Measurements from ENCODE around the gene HOXD11.

Gene HOXD11

GRCh38 chr2:176106581-176107539, at the start of gene HOXD11:
Gene HOXD11 (plus strand): TSS chr2:176107280. CDS start chr2:176107356, 76 bp downstream.
- DNase-seq: no peak

DNA sequence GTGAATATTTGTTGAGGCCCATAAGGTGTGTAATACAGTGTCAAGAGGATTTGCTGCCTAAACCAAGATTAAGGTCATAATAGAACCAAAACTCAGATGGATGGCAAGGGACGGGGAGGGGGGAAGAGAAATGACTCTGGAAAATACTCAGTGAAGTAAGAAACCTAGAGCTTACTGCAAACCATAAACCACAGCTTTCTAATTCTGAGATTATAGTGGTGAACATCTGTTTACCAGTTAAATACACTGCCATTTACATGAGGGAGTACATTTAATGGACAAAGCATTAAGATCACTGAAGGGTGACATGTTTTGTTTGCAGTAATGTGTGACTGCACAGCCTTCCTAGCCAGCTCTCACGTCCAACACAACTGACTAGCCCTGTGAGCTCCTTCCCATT, 43.1 kb upstream of the HOXD11 start:
- no peak for DNase-seq

DNA sequence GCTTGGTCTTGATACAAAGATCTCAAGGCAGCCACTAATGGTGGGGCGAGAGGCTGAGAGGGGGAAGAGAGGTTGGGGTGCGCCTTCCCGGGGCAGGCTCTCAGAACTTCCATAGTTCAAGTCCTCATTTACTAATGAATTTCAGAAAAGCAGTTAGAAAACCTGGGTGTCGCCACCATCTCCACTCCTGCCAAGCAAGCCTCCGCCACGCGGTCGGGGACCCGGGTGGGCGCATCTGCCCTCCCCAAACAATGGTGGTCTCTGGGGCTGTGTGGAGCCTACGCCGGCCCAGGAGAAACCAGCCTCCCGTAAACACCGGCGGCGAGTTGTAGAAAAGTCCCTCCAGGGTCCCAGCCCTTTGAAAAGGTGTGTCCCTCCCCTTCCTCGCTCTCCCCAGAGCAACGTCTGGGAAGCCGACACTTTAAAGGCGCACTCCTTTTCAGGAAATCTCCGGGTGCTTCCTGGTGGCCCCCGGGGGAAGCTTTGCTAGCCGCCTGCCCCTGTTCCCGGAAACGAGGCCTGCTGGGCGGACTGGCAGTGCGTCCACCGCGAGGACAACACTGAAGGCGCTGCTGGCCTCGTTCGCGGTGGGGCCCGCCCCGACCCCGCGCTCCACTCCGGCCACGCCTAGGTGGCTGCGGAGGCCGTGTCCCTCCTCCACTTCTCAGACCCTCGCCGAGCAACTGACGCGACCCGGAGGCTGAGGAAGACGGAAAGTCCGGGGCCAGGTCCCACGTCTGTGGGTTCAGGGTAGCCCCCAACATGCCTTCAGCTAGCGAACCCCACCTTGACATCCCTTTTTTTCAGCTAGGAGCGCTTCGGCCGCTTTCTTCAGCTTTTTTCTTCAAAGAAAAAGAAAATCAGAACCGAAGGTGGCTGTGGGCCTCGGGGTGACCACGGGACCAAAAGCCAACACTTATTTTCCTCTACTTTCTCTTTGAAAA, 40.2 kb upstream of the HOXD11 start:
- DNase-seq: no peak

GRCh38 chr2:176067589-176068418, 39.3 kb upstream of the HOXD11 start:
- DNase-seq: no peak

DNA sequence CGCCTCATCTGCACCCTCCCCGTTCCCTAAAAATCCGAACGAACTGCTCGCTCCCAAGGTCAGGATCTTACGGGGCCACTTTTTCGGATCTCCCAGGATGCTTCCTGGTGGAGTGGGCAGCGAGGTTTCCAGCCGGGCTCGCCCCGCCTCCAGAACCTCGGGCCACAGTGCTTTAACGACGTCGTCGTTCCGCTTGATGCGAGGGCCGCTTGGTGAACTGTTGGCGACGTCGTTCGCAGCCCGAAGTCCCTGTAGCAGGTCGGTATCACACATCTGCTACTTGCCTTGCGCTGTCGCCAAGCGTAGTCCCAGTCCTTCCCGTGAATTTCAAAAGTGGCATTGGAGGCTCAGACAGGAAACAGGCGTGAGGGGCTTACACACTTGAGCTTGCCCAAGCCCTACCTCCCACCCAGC, 38.7 kb upstream of the HOXD11 start:
- no peak for DNase-seq

DNA sequence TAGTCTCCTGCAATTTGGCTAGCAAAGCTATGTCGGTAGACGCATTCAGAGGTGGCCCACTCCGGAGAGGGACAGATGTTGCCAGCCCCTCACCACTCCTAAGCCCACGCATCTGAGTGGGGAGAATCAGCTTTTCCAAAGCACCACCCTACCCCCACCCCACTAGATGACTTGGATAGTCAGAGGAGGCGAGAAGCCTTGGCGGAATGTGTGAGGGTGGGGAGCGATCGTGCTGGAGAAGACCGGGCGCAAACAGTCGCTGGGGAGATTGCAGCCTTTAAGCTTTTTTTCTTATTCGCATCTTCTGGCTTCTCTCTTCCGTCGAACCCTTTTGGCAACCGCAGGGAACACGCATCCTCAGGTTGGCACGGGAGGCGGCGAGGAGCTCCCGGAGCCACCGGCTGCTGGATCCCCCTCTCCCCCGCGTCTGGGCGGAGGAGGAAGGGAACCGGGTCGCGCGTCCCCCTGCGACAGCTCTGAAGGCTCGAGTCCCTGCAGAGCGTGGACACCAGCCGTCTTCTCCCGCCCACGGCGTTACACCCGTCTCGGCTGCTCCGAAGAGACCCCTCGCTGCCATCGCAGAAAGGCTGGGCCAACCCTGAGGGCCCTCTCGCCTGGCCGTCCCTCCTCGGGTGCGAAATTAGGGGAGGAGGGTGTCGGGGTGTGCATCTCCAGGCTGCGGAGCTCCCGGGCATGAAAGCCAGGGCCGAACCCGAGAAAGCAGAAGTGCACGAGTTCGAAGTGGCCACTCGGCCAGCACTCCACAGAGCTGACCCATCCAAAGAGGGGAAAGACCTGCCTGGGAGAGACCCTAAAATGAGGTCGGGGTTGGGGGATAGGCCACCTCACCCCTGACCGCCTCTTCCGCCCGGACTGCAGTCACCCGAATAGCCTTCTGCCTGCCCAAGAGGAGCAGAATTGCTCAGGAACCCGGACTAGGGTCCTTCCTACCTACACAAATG, 35.5 kb upstream of the HOXD11 start:
- DNase-seq: no peak

DNA sequence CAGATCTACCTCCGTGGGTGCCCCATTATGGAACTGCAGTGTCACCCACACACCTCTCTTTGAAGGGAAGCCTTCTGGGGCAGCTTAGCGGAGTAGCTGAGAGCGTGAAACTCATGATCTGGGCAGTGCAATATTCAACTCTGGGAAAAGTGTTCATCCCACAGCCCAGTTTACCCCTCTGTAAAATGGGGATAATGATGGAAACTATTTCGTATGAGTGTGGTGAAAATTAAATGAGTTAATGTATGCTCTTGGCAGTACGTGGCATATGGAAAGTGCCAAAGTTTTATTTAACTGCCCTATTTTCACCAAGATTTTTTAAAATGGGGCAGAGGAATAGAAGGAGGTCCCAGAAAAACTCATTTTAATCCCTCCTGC, 34.8 kb upstream of the HOXD11 start:
- DNase-seq: no peak

DNA sequence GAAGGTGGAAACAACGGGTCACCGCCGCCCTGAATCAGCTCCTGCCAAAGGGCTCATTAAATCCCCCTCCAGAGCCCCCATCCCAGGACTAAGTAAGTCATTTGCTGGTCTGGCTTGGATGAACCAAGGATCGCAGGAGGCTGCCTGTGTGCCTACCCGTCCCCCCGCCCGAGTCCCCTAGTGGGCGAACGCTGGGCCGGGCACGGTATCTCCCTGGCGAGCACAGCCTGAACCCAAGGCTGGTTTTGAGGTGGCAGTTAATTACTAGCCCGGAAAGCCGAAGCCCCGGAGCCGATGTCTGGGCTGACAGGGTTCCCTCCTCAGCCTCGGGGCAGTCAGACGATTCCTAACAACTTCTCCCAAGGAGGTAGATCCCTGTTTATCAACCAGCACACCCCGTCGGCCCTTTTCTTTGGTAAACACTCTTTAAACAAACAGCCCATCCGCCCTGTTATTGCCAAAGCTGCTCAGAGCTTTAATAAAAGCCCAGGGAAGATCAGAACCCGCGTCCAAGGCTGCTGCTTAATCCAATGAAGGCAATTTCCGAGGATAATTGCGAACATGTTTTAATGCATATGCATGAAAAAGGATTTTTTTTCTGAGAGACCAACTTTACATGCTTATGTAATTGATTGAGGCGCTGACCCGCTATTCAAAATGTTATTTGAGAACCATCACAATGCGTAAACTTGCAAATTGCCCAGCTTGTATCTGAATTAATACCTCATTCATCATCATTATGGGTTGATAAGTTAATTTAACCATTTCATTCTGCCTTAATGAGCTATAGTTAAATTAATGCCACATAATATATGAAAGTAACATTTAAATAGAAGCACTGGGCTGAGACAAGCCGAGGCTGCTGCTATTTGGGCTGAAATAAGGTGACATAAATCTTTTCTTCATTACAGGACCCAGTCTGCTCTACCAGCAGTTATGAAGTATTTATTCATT, 33.9 kb upstream of the HOXD11 start:
- no peak for DNase-seq

DNA sequence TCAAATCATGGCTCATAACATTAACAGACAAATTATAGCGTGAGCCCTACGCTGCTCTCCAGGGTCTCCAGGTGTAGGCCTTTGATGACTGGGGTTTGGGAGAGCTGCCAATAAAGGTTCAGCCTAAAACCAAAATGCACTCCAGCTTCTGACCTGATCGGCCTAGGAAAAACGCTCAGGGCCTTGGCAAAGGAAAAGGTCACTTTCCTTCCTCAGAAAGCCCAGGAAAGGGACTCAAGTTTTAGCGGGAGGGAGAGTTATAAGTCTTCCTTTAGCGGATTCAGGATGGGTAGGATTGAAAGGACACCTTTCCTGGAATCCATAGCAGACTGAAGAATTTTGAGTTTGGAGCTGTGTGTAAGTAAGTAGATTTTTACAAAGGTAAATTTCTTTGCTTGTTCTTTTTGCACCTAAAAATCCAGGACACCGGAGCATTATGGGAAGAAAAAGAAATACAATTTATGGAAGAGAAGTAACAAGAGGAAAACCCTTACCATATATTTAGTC, 32.1 kb upstream of the HOXD11 start:
- DNase-seq: no peak

- no peak for DNase-seq
These were observed 31.6 kb upstream of the HOXD11 start for GRCh38 chr2:176075481-176075880.

GRCh38 chr2:176076063-176076462, 31.0 kb upstream of the HOXD11 start:
- no peak for DNase-seq

GRCh38 chr2:176076796-176077195, 30.3 kb upstream of the HOXD11 start:
- no peak for DNase-seq

DNA sequence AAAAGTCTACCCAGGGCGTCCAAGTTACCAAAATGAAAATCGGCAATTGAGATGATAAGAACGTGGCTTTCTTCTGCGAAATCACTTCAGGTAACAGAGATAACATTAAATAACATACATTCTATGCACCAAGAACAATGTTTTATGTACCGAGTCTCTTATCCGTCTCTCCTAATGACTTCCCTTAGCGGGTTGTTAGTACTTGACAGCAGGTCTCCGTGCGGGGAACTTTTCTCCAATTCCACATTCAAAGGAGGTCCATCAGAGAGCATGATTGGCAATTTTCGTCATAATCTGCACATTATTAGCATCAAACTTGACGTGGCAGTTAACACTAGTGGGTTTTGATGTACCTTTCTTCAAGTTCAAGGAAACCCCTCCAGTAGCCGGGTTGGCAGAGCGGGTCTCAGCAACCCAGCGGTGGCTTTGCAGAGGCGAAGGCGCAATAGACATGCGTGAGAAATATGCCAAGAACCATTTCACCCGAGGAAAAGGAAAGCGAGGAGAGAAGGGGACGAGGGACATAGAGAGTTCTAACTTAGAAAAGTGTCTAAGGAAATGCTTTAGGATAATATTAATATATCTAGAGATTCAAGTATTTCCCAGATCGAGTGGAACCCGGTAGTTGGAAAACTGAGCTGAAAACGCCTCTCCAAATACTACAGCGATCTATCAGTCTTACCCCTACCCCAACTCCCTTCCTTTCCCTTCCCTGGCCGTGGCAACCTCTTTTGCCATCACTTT, 28.4 kb upstream of the HOXD11 start:
- DNase-seq: no peak

DNA sequence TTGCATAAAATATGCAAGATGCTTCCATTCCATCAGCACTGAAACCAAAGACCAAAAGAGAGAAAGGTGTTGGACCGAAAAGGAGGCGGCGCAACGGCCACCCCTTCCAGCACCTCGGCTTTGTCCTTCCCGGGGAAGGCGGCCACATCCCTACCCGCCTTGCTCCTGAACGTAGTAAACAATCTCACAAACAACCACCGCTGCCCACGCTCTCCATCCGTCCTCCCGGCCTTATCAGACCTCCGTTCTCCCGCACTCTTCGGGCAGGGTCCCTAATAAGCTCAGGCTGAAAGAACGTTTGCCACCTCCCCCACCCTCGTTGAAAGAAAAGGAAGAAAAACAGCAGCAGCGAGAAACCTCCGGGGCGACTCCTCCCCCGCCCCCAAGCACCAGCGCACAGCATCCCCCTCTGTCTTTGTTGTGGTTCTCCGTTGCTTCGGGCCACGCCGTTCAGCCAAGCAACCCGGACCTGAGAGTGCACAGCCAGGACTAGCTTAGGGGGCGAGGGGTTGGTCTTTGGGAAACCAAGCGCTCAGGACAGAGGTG, 27.7 kb upstream of the HOXD11 start:
- DNase-seq: no peak

- peak; percentile 62 for DNase-seq
These were observed 27.1 kb upstream of the HOXD11 start for GRCh38 chr2:176079831-176080539.

- DNase-seq: no peak
These were observed 26.3 kb upstream of the HOXD11 start for GRCh38 chr2:176080540-176081375.

GRCh38 chr2:176081376-176081836, 25.7 kb upstream of the HOXD11 start:
- DNase-seq: no peak

Data from hematopoietic multipotent progenitor cell treated with erythropoietin and hydrocortisone succinate and interleukin-3 and kit ligand, for 6 days (in vitro differentiated cells).